ENCODE results near the gene ARHGAP28. TPM values are rescaled to one million over a fixed set of nuclear protein-coding genes. Genes with fewer than 3 reads are reported as not detected.

The ARHGAP28 gene, protein sequence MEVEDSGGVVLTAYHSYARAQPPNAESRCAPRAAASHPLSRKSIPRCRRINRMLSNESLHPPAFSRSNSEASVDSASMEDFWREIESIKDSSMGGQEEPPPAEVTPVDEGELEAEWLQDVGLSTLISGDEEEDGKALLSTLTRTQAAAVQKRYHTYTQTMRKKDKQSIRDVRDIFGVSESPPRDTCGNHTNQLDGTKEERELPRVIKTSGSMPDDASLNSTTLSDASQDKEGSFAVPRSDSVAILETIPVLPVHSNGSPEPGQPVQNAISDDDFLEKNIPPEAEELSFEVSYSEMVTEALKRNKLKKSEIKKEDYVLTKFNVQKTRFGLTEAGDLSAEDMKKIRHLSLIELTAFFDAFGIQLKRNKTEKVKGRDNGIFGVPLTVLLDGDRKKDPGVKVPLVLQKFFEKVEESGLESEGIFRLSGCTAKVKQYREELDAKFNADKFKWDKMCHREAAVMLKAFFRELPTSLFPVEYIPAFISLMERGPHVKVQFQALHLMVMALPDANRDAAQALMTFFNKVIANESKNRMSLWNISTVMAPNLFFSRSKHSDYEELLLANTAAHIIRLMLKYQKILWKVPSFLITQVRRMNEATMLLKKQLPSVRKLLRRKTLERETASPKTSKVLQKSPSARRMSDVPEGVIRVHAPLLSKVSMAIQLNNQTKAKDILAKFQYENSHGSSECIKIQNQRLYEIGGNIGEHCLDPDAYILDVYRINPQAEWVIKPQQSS
- total RNA-seq = 4.1 and 7.5 TPM in 2 replicates

DNA sequence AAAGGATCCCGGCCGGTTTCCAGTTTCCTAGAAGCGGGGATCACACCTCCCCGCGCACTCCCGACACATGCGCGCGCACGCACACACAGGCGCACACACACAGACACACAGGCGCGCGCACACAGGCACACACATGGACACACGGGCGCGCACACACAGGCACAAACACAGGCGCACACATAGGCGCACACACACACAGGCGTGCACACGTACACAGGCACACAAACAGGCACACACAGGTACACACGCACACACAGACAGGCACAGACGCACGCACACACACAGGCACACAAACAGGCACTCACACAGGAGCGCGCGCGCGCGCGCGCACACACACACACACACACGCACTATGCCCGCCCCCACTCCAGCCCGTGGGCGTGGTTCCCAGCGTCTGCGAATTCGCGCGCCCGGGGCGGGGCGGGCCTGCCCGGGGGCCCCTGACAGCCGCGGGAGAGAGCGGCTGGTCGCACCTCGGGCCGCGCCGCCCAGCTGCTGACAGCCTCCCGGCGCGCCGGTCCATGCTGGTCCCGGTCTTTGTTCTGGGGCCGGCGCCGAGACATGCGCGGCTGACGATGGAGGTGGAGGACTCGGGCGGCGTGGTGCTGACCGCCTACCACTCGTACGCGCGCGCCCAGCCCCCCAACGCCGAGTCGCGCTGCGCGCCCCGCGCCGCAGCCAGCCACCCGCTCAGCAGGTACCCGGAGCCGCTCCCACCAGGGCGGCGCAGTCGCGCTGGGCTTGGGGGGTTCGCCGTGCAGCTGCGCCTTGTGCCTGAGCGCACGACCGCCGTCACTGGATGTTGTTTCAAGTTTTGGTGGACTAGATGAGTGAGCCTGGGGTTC is at the start of gene ARHGAP28:
ARHGAP28 (plus strand) TSS at position 470 of the 845 bp plus-strand sequence; CDS start at position 576, 106 bp downstream.

Data from myometrial cell (primary cell).